C4-2B (cell line): ENCODE measurements around the gene TNFRSF1A.

Source experiments
- ZFX ChIP-seq: fragments of 450-650 bp; IDR thresholded peaks from 2 replicates; pipeline ENCODE4 v1.6.1; 2017
- TF ChIP-seq, protein P1 (sequence below): fragments of 450-650 bp; conservative IDR thresholded peaks from 2 replicates; pipeline ENCODE4 v1.5.1; 2017; ENCODE audit warnings: mild to moderate bottlenecking

DNA sequence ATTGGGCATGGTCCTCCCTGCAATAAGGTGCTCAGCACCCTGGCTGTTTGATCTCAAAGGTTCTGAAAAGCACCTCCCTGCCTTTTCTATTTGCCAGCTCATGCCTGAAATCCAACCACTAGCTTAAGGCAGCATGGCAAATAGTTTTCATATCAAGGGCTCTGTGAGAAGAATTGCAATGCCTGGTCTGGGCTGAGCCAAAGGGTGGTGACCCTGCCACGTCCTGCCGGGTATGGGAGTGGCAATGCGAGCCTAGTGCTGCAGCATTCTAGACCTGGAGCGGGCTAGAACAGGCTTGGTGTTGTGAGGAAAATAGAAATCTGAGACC, 35.8 kb upstream of the TNFRSF1A start:
- TF ChIP-seq, protein P1, sequence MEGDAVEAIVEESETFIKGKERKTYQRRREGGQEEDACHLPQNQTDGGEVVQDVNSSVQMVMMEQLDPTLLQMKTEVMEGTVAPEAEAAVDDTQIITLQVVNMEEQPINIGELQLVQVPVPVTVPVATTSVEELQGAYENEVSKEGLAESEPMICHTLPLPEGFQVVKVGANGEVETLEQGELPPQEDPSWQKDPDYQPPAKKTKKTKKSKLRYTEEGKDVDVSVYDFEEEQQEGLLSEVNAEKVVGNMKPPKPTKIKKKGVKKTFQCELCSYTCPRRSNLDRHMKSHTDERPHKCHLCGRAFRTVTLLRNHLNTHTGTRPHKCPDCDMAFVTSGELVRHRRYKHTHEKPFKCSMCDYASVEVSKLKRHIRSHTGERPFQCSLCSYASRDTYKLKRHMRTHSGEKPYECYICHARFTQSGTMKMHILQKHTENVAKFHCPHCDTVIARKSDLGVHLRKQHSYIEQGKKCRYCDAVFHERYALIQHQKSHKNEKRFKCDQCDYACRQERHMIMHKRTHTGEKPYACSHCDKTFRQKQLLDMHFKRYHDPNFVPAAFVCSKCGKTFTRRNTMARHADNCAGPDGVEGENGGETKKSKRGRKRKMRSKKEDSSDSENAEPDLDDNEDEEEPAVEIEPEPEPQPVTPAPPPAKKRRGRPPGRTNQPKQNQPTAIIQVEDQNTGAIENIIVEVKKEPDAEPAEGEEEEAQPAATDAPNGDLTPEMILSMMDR = no peak
- TF ChIP-seq ZFX = no peak
